NCI-H1092 (cell line): ENCODE measurements around the gene FNDC3A.
"Not testable (repeated sequence)": the region's sequence is repeated elsewhere in the genome, so short reads cannot be mapped to it uniquely, and the experiment has no call there.

Experiments used
- DNase-seq: peaks from one replicate; lab custom pipeline; 2025; lab: John Stamatoyannopoulos, UW

Gene FNDC3A

DNA sequence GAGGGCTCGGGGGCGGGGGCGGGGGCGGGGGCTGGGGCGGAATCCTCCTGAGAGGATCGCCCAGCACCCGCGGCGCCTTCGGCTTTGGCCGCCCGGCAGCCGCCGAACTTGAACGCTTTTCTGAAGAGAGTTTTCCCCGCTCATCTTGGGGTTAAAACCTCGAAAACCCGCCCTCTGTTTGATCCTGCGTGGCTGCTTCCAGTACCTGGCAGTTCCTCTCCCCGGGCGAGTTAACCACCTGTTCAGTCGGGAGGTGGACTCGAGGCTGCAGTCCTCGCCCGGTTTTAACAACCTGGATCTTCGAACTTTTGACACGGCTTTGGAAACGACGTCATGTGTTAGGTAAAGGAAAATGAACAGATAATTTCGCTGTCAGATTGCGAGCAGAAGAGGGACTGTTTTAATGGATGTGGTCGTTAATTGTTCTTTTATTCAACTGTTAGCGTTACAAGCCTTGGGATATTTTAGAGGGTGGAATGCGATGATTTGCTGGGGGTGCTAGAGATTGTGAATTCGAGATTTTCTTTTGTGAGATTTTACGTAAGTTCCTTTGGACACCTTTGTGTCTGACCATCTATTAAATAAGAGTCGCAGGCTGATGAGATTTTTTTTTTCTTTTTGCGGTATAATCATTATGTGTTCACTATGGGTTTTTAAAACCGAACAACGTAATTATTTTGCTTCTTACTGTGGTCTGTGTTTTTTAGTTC lies 1.0 kb downstream of the FNDC3A start:
- DNase-seq: peak; percentile 64

DNA sequence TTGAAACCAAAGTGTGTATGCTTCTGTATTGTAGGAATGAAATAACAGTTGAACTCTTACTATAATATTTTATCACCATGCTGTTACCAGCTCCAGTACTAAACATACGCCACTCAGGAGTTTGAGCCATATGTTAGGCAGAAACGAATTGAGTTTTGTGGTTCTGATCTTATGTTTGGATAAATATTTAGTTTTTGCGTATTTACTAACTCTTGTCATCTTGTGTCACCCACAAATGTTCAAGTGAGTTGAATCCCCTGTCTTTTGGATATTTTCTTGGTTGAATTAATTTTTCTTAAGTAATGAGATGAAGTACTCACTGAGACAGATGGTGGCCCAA lies 1.5 kb downstream of the FNDC3A start:
- DNase-seq: no peak

DNA sequence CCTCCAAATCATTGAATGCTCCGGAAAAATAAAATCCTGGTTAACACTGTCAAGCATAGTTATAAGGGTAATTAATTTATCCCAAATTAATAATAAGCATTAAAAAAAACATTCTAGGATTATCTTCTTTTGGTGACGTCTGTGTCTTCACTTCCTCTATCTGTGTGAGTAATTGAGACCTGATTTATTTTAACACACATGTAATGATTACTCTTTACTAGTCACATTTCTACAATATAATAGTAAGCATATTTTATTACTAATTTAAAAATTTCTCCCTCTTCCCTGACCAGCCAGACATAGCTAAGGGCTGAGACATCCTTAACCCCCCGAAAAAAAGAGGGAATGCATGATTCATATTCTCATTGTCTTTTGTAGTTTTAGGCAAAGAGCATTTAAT lies 2.3 kb downstream of the FNDC3A start:
- no peak for DNase-seq

DNA sequence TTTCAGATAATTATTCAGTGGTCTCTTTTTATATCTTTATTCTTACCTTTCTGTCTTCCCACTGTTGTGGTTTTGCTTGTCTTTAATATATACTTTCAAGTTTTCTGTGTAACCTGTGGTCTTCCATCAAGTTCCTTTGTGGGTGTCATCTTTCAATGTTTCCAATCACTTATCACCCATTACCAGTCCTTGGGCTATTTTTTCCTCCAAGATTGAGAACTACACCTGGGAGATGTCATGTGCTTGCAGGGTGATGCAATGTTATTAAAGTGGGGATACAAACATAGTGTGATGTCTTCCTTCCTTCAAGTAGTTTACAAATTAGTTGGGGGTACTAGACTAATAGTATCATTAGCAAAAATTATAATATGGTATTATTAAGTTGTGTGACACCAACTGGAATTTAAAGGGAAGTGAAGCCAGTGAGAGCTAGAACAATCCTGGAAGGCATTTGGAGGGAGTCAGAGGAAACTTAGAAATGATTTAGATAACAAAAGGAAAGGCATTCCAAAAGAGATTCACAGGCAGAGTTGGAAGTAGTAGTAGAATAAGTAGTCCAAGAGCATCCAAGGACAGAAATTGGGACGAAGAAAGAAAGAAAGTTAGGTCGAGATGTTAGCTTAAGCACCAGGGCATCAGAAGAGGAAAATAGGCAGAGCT lies 3.4 kb downstream of the FNDC3A start:
- no peak for DNase-seq

DNA sequence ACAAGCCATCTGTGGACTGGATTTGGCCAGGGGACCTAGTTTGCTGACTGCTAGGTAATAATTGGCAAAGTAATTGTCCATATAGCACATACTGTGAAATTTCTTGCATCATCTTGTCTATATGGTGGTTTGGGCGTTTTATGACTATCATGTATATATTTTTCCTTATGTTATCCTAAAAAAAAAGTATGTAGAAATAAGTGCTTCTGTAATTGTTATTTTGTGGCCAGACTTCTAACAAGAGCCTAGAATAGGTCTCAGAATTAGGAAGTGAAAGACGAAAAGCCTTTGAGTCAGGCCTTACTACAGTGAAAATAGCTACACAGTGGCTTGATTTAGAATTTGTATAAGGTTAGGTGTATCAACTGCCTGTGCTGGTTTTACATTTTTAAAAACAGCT lies 4.2 kb downstream of the FNDC3A start:
- DNase-seq: no peak

DNA sequence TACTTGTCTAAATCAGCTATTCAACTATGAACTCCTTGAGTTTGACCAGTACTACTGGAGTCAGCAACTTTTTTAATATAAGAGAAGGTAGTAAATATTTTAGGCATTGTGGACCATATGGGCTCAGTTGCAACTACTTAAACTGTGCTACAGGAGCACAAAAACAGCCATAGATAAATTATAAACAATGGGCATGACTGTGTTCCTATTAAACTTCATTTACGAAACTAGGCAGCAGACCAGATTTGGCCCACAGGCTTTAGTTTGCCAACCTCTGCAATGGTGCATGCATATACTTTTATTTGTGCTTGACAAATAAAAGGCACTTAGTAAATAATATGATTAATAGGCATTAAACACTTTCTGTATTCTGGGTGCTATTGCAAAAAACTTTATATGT lies 7.6 kb downstream of the FNDC3A start:
- no peak for DNase-seq

DNA sequence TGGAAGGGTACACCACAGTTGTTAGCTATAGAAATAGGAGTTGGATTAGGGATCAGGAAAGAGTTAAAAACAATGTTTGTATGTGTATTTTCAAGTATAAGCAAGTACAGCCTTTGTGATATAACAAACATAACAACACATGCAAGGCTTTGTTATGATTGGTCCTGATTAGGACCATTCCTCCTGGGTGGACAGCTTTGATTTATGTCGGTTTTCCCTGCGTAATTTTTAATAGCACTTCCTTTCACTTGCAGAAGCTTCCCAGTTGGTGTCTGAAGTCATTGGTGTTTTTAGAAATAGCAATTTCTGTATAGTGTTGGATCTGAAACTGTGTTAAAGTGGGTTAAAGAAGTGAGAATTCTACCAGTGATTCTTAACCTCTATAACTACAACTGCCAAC lies 10.0 kb downstream of the FNDC3A start:
- no peak for DNase-seq

DNA sequence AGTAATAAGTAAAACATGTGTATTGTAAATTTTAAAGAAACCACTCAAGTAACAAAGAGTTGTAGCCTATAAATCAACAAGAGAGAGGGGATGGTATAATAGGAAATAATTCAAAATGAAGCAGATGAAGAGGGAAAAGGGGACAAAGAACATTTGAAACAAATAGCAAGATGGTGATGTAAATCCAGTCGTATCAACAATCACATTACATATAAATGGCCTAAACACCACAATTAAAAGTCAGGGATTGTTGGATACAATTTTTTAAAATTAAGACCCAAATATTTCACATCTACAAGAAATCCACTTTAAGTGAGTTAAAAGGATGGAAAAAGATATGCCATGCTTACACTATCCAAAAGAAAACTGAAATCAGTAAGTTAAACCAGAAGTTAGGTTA lies 15.2 kb downstream of the FNDC3A start:
- DNase-seq: no peak

DNA sequence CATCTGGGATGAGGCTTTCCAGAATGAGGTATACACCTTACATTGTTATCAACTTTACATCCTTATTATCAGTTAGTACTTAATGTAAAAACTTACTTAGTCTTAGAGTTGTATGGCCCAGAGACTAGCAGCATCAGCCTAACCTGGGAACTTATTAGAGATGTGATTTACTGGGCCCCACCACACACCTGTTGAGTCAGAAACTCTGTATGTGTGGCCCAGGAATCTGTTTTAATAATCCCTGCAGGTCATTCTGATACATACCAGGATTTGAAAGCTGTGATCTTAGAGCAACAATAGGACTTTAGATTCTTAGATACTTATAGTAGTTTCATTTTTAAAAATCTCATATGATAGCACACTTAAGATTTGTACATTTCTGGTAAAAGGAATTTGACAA lies 17.4 kb downstream of the FNDC3A start:
- DNase-seq: no peak

DNA sequence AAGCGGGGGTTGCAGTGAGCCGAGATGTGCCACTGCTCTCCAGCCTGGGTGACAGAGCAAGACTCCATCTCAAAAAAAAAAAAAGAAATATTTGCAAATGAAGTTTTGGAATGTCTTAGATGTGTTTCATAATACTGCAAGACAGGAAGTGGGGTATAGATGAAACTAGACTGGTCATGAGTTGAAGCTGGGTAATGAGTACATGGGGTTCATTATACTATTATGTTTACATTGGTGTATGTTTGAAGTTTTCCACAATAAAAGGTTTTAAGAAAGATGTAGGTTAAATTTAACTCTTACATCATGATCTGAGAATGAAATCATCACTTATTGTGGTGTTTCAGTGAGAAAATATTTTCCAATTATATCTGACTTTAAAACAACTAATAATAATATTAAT lies 19.0 kb downstream of the FNDC3A start:
- DNase-seq: no peak

DNA sequence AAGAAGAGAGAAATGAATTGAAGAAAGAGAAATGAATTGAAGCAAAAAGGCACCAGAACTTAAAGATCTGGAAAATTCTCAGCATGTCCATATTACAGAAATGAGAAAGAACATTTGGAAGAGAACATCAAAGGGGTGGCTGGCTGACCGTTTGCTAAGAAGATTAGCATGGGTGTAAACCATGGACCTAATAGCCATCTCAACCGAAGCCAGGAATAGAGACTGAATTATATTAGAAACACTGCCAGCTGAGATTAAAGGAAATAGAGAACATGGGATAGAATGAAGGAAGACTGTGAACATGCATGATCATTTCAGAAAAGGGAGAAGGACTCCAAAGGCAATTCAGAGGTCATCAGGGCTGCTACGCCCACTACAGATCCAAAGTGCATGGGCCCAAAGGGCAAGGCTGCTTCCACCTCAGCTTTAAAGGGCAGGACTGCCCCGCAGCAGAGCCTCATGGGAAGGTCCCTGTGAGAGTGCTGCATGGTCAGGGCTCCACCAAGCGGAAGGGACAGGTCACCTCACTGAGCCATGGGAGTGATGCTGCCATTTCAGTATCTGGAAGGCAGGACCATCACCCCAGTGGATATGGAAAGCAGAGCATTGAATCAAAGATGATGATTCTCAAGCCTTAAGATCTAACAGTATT lies 23.1 kb downstream of the FNDC3A start:
- DNase-seq: no peak

DNA sequence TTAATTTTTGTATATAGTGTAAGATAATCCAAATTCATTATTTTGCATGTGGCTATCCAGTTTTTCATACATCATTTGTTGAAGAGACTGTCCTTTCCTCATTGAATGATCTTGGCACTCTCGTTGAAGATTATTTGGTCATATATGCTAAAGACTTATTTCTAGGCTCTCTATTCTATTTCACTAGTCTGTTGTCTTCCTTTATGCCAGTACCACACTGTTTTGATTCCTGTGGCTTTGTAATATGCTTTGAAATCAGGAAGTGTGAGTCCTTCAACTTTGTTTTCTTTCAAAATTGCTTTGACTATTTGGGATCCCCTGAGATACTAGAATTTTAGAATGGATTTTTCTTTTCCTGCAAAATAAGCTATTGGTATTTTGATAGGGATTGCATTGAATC lies 24.5 kb downstream of the FNDC3A start:
- DNase-seq: no peak

DNA sequence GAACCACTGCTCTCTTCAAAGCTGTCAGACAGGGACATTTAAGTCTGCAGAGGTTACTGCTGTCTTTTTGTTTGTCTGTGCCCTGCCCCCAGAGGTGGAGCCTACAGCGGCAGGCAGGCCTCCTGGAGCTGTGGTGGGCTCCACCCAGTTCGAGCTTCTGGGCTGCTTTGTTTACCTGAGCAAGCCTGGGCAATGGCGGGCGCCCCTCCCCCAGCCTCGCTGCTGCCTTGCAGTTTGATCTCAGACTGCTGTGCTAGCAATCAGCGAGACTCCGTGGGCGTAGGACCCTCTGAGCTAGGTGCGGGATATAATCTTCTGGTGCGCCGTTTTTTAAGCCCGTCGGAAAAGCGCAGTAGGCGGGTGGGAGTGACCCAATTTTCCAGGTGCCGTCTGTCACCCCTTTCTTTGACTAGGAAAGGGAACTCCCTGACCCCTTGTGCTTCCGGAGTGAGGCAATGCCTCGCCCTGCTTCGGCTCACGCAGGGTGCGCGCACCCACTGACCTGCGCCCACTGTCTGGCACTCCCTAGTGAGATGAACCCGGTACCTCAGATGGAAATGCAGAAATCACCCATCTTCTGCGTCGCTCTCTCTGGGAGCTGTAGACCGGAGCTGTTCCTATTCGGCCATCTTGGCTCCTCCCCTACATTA lies 43.4 kb downstream of the FNDC3A start:
- not testable (repeated sequence) for DNase-seq

DNA sequence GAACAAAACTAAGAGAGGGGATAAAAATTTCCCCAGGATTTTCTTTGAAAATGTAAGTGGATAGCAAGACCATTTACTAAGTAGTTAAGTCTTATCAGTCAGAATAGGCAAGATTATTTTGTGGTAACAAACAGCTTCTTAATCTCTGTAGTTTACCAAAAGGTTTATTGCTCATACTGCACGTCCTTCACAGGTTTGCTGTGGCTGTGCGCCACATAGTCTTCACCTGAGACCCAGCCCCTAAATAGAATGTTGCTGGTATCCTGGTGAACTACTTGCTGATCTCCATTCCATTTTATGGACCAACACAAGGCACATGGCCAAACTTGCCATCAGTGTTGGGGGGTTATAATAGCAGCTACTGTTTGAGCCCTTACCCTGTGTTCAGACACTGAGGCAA lies 44.6 kb downstream of the FNDC3A start:
- no peak for DNase-seq

DNA sequence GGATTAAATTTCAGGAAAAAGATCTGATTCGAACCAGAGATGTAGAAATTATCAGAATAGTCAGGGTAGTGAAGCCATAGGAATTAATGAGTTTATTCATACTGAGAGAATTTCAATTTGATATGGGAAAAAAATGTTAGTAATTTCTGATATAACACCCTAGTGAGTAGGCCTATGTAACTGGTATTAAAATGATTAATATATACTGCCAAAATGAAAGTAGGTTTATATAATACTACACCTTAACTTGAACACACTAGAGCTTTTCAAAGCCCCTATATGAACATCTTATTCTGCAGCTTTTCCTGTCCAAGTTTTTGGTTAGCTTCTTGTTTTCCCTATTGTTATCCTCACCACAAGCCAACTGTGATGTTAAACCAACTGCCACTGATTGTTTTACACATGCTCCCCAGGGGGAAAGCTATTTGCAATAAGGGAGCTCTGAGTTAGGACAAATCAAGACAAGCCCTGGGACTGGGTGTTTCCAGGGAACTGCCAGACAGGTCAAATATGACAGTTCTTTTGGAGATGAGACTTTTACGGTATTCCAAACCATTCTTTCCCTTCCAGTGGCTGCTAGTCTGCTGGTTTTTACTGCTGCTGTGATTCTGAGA lies 45.3 kb downstream of the FNDC3A start:
- DNase-seq: no peak

DNA sequence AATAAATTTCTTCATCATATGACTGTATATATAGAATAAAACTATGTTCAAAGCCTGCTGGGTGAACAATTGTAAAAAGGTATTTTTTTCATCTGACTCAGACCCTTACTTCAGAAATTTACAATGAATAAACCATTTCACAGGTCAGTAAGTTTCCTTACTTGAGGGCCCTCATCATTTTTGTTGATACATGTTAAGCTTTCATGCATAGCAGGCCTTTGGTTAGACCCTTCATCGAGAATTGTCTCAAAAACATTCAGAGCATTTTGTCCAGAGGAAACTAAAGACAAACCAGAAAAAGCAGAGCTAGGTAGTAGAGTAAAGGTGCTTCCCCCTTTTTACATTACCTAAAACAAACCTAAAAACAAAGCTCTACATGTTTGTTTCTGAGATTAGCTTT lies 46.2 kb downstream of the FNDC3A start:
- DNase-seq: no peak

DNA sequence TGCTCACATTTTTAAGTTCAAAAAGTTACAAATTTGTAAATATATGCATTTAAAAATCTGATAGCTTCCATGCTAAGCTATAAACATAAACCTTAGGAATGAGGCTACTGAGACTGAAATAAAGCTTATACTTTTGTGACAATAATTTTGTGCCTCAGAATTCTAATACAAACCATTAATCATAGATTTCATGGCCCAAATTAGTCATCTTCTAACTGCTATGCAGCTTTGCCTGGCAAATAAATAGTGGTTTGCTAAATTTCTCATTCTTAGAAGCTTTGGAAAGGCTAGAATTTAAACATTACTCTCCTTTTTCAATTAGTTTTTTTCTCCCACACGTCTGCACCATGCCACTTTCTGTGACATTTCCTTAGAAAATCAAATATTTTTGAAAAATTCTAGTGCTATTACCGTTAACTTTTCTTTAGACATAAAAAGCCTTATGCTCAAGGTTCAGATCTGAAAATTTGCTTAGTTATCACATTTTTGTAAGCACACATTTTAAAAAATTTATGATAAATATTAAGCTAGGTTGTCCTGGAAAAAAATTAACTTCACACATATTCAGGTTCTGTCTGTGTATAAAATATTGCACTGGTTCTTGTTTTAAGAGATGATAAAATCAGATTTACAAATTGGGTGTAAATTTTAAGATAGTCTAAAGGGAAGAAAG lies 46.9 kb downstream of the FNDC3A start:
- DNase-seq: no peak

DNA sequence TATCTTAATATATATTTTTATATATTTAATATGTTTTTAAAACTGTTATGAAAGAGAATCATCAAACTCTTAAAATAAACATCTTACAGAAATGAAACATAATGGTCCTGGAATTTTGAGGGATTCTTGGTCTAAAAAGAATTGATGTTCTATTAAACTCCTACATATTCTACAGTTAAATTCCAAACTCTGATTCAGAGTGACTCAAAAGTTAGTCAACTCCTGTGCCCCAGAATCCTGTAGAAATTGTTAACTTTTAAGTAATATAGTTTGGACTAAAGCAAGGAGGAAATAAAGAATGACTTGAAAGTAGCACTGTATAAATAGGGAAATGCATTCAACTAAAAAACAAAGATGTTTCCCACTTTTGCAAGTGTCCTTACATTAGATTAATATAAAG lies 47.7 kb downstream of the FNDC3A start:
- no peak for DNase-seq

DNA sequence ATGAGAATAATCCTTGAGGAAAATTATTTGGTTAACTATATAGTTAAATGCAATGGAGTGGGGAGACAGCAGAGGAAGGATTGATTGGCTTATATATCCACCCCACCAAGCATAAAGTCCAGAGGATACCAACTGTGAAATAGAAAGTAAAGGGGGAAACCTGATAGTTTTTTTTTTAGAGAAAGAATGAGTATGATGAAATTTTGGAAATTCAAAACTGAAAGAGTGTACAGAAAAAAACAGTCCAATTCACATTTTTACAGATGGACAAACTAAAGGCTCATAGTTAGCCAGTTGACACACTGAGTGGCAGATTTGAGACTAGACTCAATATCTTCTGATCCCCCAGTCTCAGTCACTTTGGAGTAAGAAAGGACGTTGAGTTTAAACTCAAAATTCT lies 51.1 kb downstream of the FNDC3A start:
- DNase-seq: no peak

DNA sequence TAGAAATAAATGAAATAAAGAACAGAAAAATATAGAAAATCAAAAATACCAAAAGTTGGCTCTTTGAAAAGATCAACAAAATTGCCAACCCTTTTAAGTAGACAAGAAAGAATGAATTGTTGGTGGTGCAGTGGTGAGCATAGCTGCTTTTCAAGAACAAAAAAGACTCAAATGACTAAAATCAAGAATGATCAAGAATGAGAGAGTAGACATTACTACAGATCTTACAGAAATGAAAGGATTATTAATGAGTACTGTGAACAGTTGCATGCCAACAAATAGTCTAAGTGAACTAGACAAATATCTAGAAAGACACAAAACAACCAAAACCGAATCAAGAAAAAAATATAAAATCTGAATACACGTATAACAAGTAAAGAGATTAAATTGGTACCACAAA lies 53.9 kb downstream of the FNDC3A start:
- DNase-seq: no peak

DNA sequence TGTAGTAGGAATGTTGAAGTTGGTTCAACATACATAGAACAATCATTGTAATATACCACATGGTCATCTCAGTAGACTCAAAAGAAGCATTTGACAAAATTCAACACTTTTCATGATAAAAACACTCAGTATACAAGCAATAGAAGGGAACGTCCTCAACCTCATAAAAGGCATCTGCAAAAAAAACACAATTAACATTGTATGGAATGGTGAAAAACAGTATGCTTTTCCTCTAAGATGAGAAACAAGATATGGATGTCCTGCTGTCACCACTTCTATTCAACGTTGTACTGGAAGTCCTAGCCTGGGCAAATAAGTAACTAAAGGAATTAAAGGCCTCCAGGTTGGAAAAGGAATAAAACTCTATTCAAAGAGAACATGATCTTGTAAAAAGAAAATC lies 54.5 kb downstream of the FNDC3A start:
- DNase-seq: no peak

DNA sequence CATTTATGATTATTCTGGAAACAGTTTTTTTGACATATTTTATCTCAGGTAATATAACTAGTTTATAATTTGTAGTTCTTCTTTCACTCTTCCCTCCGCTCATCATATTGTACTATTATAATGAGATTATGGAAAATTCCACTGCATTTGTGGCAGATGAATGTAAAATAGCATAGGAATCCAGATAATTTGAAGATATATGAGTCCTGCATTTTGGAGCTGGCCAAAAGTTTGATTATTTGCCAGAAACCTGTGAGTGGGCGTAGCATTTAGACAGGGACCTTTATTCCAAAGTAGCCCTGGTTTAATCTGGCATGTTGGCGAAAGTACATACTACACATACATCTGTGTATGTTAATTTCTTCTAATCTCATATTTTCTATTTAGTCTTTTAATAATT lies 65.2 kb downstream of the FNDC3A start:
- no peak for DNase-seq
